ENCODE data around the gene CMTM4. TPM values are rescaled to one million over a fixed set of nuclear protein-coding genes. Genes with fewer than 3 reads are reported as not detected.

Gene CMTM4
- polyA plus RNA-seq, 4 donors: 21.1 to 54.3 (median 43.0) TPM

DNA sequence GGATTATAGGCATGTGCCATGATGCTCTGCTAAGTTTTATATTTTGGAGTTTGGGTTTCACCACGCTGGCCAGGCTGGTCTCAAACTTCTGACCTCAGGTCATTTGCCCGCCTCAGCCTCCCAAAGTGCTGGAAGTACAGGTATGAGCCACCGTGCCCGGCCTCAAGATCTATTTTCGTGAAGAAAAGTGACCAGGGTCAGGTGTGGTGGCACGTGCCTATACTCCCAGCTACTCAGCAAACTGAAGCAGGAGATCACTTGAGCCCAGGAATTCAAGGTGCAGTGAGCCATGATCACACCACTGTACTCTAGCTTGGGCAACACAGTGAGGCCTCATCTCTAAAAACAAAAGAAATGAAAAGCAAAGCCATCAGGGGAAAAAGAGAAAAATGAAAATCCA, 18.7 kb downstream of the CMTM4 start:
- Histone ChIP-seq H3K36me3 (ENCODE audit: control insufficient read depth in 3 of 3, insufficient read depth in 2 of 3, low read depth in 1 of 3, low read length in 3 of 3) (peaks cover 0 to 26% (median 0%) of the 10 kb centered on the region in 3 donors), H3K4me1 (ENCODE audit: control insufficient read depth in 3 of 3, insufficient read depth in 2 of 3, low read depth in 1 of 3, low read length in 2 of 3) (no peaks in the 10 kb centered on the region), H3K27me3 (ENCODE audit: control insufficient read depth in 3 of 3, insufficient read depth in 3 of 3, low read length in 3 of 3) (no peaks in the 10 kb centered on the region), H3K4me3 (ENCODE audit: low read depth in 1 of 3, low read length in 3 of 3) (no peak overlapping the region), H3K9me3 (ENCODE audit: control insufficient read depth in 2 of 2, insufficient read depth in 1 of 2, low read depth in 1 of 2, low read length in 1 of 2) (no peaks in the 10 kb centered on the region), H3K27ac (ENCODE audit: low read depth in 1 of 3, low read length in 2 of 3) (no peak overlapping the region)
- FAIRE-seq: no peak
- no peak for DNase-seq
- 90 to 97% (median 93%) methylated on average over 6 of the region's 6 CpGs for WGBS, 3 donors

GRCh38 chr16:66677179-66677578, 19.4 kb downstream of the CMTM4 start:
- Histone ChIP-seq H3K9me3 (ENCODE audit: control insufficient read depth in 2 of 2, insufficient read depth in 1 of 2, low read depth in 1 of 2, low read length in 1 of 2) (no peaks in the 10 kb centered on the region), H3K4me1 (ENCODE audit: control insufficient read depth in 3 of 3, insufficient read depth in 2 of 3, low read depth in 1 of 3, low read length in 2 of 3) (no peaks in the 10 kb centered on the region), H3K36me3 (ENCODE audit: control insufficient read depth in 3 of 3, insufficient read depth in 2 of 3, low read depth in 1 of 3, low read length in 3 of 3) (peaks cover 0 to 26% (median 0%) of the 10 kb centered on the region in 3 donors), H3K27me3 (ENCODE audit: control insufficient read depth in 3 of 3, insufficient read depth in 3 of 3, low read length in 3 of 3) (no peaks in the 10 kb centered on the region), H3K27ac (ENCODE audit: low read depth in 1 of 3, low read length in 2 of 3) (no peak overlapping the region), H3K4me3 (ENCODE audit: low read depth in 1 of 3, low read length in 3 of 3) (no peak overlapping the region)
- 85 to 91% (median 91%) methylated on average over 7 of the region's 7 CpGs for WGBS, 3 donors
- no peak for DNase-seq
- no peak for FAIRE-seq

DNA sequence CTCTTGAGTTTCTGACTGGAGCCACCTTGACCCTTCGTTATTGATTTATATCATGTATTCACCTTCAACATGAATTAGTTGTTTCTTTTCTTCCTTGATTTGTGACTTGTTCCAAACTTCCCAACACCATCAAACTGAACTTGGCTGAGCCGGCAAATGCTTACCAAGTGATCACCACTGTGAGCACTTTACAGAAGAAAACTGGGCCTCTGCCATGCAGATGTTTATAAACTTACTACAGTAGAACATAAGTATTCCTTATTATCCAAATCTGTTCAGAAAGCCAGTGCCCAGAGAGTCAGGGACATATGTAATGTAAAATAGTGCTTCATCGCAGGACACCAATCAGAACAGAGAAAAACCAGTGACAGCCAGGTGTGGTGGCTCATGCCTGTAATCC, 19.9 kb downstream of the CMTM4 start:
- H3K4me1 ChIP-seq (ENCODE audit: control insufficient read depth in 3 of 3, insufficient read depth in 2 of 3, low read depth in 1 of 3, low read length in 2 of 3): no peaks in the 10 kb centered on the region

GRCh38 chr16:66673691-66674090, 22.9 kb downstream of the CMTM4 start:
- FAIRE-seq (no peak), DNase-seq (no peak)
- H3K27ac ChIP-seq (ENCODE audit: low read depth in 1 of 3, low read length in 2 of 3): no peak overlapping the region
- H3K4me1 ChIP-seq (ENCODE audit: control insufficient read depth in 3 of 3, insufficient read depth in 2 of 3, low read depth in 1 of 3, low read length in 2 of 3): no peaks in the 10 kb centered on the region
- peaks cover 0 to 24% (median 0%) of the 10 kb centered on the region in 3 donors for H3K36me3 ChIP-seq (ENCODE audit: control insufficient read depth in 3 of 3, insufficient read depth in 2 of 3, low read depth in 1 of 3, low read length in 3 of 3)
- H3K4me3 ChIP-seq (ENCODE audit: low read depth in 1 of 3, low read length in 3 of 3): no peak overlapping the region
- H3K27me3 ChIP-seq (ENCODE audit: control insufficient read depth in 3 of 3, insufficient read depth in 3 of 3, low read length in 3 of 3): no peaks in the 10 kb centered on the region
- H3K9me3 ChIP-seq (ENCODE audit: control insufficient read depth in 2 of 2, insufficient read depth in 1 of 2, low read depth in 1 of 2, low read length in 1 of 2): no peaks in the 10 kb centered on the region
- 87 to 96% (median 90%) methylated on average over 2 of the region's 2 CpGs for WGBS, 3 donors

More for the DNA sequence above, 19.9 kb downstream of the CMTM4 start:
- Histone ChIP-seq H3K27me3 (ENCODE audit: control insufficient read depth in 3 of 3, insufficient read depth in 3 of 3, low read length in 3 of 3) (no peaks in the 10 kb centered on the region), H3K4me3 (ENCODE audit: low read depth in 1 of 3, low read length in 3 of 3) (no peak overlapping the region), H3K9me3 (ENCODE audit: control insufficient read depth in 2 of 2, insufficient read depth in 1 of 2, low read depth in 1 of 2, low read length in 1 of 2) (no peaks in the 10 kb centered on the region), H3K36me3 (ENCODE audit: control insufficient read depth in 3 of 3, insufficient read depth in 2 of 3, low read depth in 1 of 3, low read length in 3 of 3) (peaks cover 0 to 23% (median 0%) of the 10 kb centered on the region in 3 donors), H3K27ac (ENCODE audit: low read depth in 1 of 3, low read length in 2 of 3) (no peak overlapping the region)
- FAIRE-seq: no peak
- DNase-seq: no peak
- 79 to 87% (median 82%) methylated on average over 3 of the region's 3 CpGs for WGBS, 3 donors

DNA sequence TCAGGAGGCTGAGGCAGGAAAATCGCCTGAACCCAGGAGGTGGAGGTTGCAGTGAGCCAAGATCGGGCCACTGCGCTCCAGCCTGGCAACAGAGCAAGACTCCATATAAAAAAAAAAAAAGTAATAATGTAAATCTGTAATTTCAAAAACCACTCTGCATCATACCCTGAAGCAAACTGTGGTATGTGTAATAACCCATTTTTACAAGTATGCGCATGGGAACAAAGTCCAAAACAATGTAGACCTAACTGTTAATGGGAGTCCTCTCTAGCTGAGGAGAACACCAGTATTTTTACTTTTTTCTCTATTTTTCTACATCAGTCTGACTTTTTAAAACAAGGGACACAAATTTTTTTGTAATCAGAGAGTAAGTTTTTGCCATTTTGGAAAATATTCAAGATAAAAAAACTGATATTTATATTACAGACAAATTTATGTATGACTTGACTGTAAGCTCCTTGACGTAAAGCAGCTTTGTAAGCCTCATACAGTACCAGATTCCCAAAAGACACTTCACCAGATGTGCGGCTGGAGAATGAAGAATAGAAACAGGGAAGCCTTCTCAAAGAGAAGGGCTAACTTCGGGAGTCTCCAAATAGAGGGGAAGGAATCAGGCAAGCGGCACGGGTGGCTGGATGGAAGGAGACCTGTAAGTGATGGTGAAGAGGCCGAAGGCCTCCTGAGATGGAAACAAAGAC, 25.7 kb downstream of the CMTM4 start:
- H3K9me3 ChIP-seq (ENCODE audit: control insufficient read depth in 2 of 2, insufficient read depth in 1 of 2, low read depth in 1 of 2, low read length in 1 of 2): no peaks in the 10 kb centered on the region
- H3K4me3 ChIP-seq (ENCODE audit: low read depth in 1 of 3, low read length in 3 of 3): no peak overlapping the region
- no peaks in the 10 kb centered on the region for H3K4me1 ChIP-seq (ENCODE audit: control insufficient read depth in 3 of 3, insufficient read depth in 2 of 3, low read depth in 1 of 3, low read length in 2 of 3)
- no peak for DNase-seq
- FAIRE-seq: no peak
- H3K27ac ChIP-seq (ENCODE audit: low read depth in 1 of 3, low read length in 2 of 3): no peak overlapping the region
- WGBS, 3 donors: 87 to 95% (median 95%) methylated on average over 10 of the region's 10 CpGs
- no peaks in the 10 kb centered on the region for H3K27me3 ChIP-seq (ENCODE audit: control insufficient read depth in 3 of 3, insufficient read depth in 3 of 3, low read length in 3 of 3)
- peaks cover 0 to 14% (median 0%) of the 10 kb centered on the region in 3 donors for H3K36me3 ChIP-seq (ENCODE audit: control insufficient read depth in 3 of 3, insufficient read depth in 2 of 3, low read depth in 1 of 3, low read length in 3 of 3)

GRCh38 chr16:66668777-66669444, 27.6 kb downstream of the CMTM4 start:
- FAIRE-seq (no peak), DNase-seq (no peak)
- Histone ChIP-seq H3K27me3 (ENCODE audit: control insufficient read depth in 3 of 3, insufficient read depth in 3 of 3, low read length in 3 of 3) (no peaks in the 10 kb centered on the region), H3K4me1 (ENCODE audit: control insufficient read depth in 3 of 3, insufficient read depth in 2 of 3, low read depth in 1 of 3, low read length in 2 of 3) (no peaks in the 10 kb centered on the region), H3K36me3 (ENCODE audit: control insufficient read depth in 3 of 3, insufficient read depth in 2 of 3, low read depth in 1 of 3, low read length in 3 of 3) (peaks cover 0 to 7% (median 0%) of the 10 kb centered on the region in 3 donors), H3K4me3 (ENCODE audit: low read depth in 1 of 3, low read length in 3 of 3) (no peak overlapping the region), H3K27ac (ENCODE audit: low read depth in 1 of 3, low read length in 2 of 3) (no peak overlapping the region), H3K9me3 (ENCODE audit: control insufficient read depth in 2 of 2, insufficient read depth in 1 of 2, low read depth in 1 of 2, low read length in 1 of 2) (no peaks in the 10 kb centered on the region)
- WGBS, 3 donors: 63 to 86% (median 85%) methylated on average over 6 of the region's 6 CpGs

- Histone ChIP-seq H3K9me3 (ENCODE audit: control insufficient read depth in 2 of 2, insufficient read depth in 1 of 2, low read depth in 1 of 2, low read length in 1 of 2) (no peaks in the 10 kb centered on the region), H3K27me3 (ENCODE audit: control insufficient read depth in 3 of 3, insufficient read depth in 3 of 3, low read length in 3 of 3) (no peaks in the 10 kb centered on the region), H3K4me1 (ENCODE audit: control insufficient read depth in 3 of 3, insufficient read depth in 2 of 3, low read depth in 1 of 3, low read length in 2 of 3) (no peaks in the 10 kb centered on the region), H3K4me3 (ENCODE audit: low read depth in 1 of 3, low read length in 3 of 3) (no peak overlapping the region), H3K27ac (ENCODE audit: low read depth in 1 of 3, low read length in 2 of 3) (no peak overlapping the region), H3K36me3 (ENCODE audit: control insufficient read depth in 3 of 3, insufficient read depth in 2 of 3, low read depth in 1 of 3, low read length in 3 of 3) (peaks cover 0 to 2% (median 0%) of the 10 kb centered on the region in 3 donors)
- no peak for FAIRE-seq
- 100% methylated on average over 1 of the region's 1 CpG for WGBS, 3 donors
- no peak for DNase-seq
Measured at GRCh38 chr16:66667944-66668343, 28.6 kb downstream of the CMTM4 start.

DNA sequence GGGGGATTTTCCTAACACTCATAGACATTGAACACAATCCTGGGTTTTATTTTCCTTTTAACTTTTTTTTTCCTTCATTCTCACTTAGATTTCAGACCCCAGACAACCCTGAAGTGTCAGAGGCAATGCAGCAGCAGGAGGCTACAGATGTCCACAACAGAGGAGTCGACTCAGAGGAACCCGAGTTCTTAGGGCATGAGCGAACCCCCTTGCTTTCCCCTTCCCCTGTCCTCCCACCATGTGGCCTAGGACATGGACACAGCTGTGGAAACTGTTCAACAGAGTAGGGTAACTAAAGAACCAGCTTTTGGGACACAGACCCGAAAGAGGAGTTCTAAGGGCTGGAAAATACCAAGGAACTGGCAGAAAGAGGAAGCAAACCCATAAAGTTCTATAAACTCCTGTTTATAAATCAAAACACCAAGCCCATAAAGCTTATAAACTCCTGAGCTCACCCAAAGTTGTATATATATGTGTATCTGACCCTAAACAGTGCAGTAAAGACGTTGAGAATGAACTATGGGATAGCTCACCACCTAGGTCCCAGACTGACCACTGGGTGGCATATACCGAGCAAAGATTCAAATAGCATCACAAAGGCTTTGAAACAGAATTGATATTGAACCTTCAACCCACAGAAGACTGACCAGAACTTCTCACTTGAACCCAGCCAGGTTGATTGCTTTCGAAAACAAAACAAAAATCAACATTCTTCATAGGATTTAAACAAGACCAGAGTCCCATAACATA, 33.9 kb downstream of the CMTM4 start:
- no peak overlapping the region for H3K27ac ChIP-seq (ENCODE audit: low read depth in 1 of 3, low read length in 2 of 3)
- H3K4me3 ChIP-seq (ENCODE audit: low read depth in 1 of 3, low read length in 3 of 3): no peak overlapping the region
- peaks cover 0 to 8% (median 0%) of the 10 kb centered on the region in 3 donors for H3K4me1 ChIP-seq (ENCODE audit: control insufficient read depth in 3 of 3, insufficient read depth in 2 of 3, low read depth in 1 of 3, low read length in 2 of 3)
- no peaks in the 10 kb centered on the region for H3K9me3 ChIP-seq (ENCODE audit: control insufficient read depth in 2 of 2, insufficient read depth in 1 of 2, low read depth in 1 of 2, low read length in 1 of 2)
- no peaks in the 10 kb centered on the region for H3K36me3 ChIP-seq (ENCODE audit: control insufficient read depth in 3 of 3, insufficient read depth in 2 of 3, low read depth in 1 of 3, low read length in 3 of 3)
- DNase-seq (peak in 1 of 2 donors; percentile 46), FAIRE-seq (no peak)
- H3K27me3 ChIP-seq (ENCODE audit: control insufficient read depth in 3 of 3, insufficient read depth in 3 of 3, low read length in 3 of 3): no peaks in the 10 kb centered on the region
- WGBS, 3 donors: 65 to 69% (median 68%) methylated on average over 7 of the region's 7 CpGs
